GM20000 (cell line): Measurements from ENCODE around the gene IQCM.

Experiments
- DNase-seq: peaks from one replicate; pipeline ENCODE4 v3.0.0; 2012; ENCODE audit warnings: low spot score
- CTCF ChIP-seq: IDR thresholded peaks from 2 replicates; pipeline ENCODE4 v1.5.1; 2012; ENCODE audit warnings: mild to moderate bottlenecking, control low read depth; ENCODE audit errors: extremely low read depth, missing control alignments

The IQCM gene

GRCh38 chr4:149815743-149816142 lies at the start of gene IQCM:
Gene IQCM (minus strand): TSS chr4:149815843. CDS start chr4:149742691, 73,152 bp downstream.
- DNase-seq = no peak
- no peak for TF ChIP-seq CTCF

GRCh38 chr4:149857446-149857845 lies 41.8 kb upstream of the IQCM start:
- no peak for TF ChIP-seq CTCF
- no peak for DNase-seq

GRCh38 chr4:149845743-149846142 lies 30.1 kb upstream of the IQCM start:
- no peak for DNase-seq

GRCh38 chr4:149841686-149842085 lies 26.0 kb upstream of the IQCM start:
- no peak for TF ChIP-seq CTCF
- no peak for DNase-seq

More at GRCh38 chr4:149845743-149846142, 30.1 kb upstream of the IQCM start:
- TF ChIP-seq CTCF = no peak

GRCh38 chr4:149838036-149838435 lies 22.4 kb upstream of the IQCM start:
- no peak for DNase-seq
- TF ChIP-seq CTCF = no peak

- no peak for DNase-seq
- TF ChIP-seq CTCF = no peak
Measured at GRCh38 chr4:149836546-149836945, 20.9 kb upstream of the IQCM start.

- no peak for DNase-seq
Measured at GRCh38 chr4:149835280-149835679, 19.6 kb upstream of the IQCM start.

More at GRCh38 chr4:149835280-149835679, 19.6 kb upstream of the IQCM start:
- no peak for TF ChIP-seq CTCF
